Panc1 (cell line): ENCODE measurements around the gene EEF1AKMT3.

Source experiments
- CTCF ChIP-seq: fragments of 450-650 bp; IDR thresholded peaks from 2 replicates; pipeline ENCODE4 v1.5.1; 2017; ENCODE audit warnings: mild to moderate bottlenecking
- POLR2AphosphoS5 ChIP-seq: IDR thresholded peaks from 2 replicates; pipeline ENCODE4 v1.6.1; 2012; ENCODE audit warnings: mild to moderate bottlenecking, low read depth, low read length, moderate library complexity
- REST ChIP-seq, 2 experiments: IDR thresholded peaks; 2 replicates each; pipeline ENCODE4 v1.6.1; 2011 to 2012; ENCODE audit warnings: low read depth in 2 of 2, control low read depth in 1 of 2, low read length in 1 of 2, mild to moderate bottlenecking in 1 of 2, moderate library complexity in 1 of 2; ENCODE audit not compliant: insufficient read depth in 1 of 2
- SIN3A ChIP-seq: IDR thresholded peaks from 2 replicates; pipeline ENCODE4 v1.6.1; 2012; ENCODE audit warnings: low read depth, mild to moderate bottlenecking, low read length, moderate library complexity, borderline replicate concordance; ENCODE audit not compliant: insufficient read depth
- TCF7L2 ChIP-seq: IDR thresholded peaks from 2 replicates; pipeline ENCODE4 v1.6.1; 2011; ENCODE audit warnings: mild to moderate bottlenecking, low read depth, low read length, inconsistent platforms

GRCh38 chr12:57743769-57744168, 28.6 kb upstream of the EEF1AKMT3 start:
- no peak for TF ChIP-seq CTCF
- no peak for TF ChIP-seq SIN3A
- TF ChIP-seq REST (IDR thresholded peaks at IDR 0.05; ENCODE audit: insufficient read depth in 1 of 2, low read depth in 2 of 2, low read length in 1 of 2) = no peak
- no peak for TF ChIP-seq POLR2AphosphoS5
- no peak for TF ChIP-seq TCF7L2
